ENCODE measurements around the gene FUBP3.

- peak; percentile 26; the same call in 1 of the 2 replicates for TF ChIP-seq CTCF (IDR thresholded peaks at IDR 0.05; ENCODE audit: low read depth, low read length)
- no peak for TF ChIP-seq EZH2phosphoT487 (IDR thresholded peaks at IDR 0.05; ENCODE audit: low read depth)
Measured at GRCh38 chr9:130662099-130662969, 83.0 kb downstream of the FUBP3 start.
